ENCODE results near the gene TSPAN10.

TSPAN10 gene

GRCh38 chr17:81665205-81666091 is 28.5 kb downstream of the TSPAN10 start:
- peak in 1 of 2 experiments; percentile 37 for DNase-seq

DNA sequence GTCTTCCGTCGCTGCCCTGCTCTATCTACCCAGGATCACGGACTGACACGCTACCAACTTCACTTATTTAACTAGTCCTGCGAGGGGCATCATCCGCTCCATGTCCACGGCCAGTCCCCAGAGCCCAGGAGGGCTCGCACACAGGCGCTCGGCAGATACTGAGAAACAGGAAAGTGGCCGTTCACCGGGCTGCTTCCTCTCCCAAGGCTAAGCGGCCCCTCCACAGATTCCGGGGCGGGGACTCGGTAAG is 29.0 kb downstream of the TSPAN10 start:
- peak in 1 of 2 experiments; percentile 76 for DNase-seq

GRCh38 chr17:81666342-81667191 is 29.6 kb downstream of the TSPAN10 start, which contains the start of the genes CCDC137 and OXLD1:
CCDC137 (plus strand) TSS chr17:81666737; CDS start chr17:81666767, 30 bp downstream.
OXLD1 (minus strand) TSS chr17:81666605; CDS start chr17:81666577, 28 bp downstream.
- peak; percentile 87 to 98 for DNase-seq

GRCh38 chr17:81667754-81668153 is 30.8 kb downstream of the TSPAN10 start:
- peak in 1 of 2 experiments; percentile 29 for DNase-seq

- no peak for DNase-seq
These were observed 35.5 kb downstream of the TSPAN10 start for GRCh38 chr17:81672504-81672903.

- DNase-seq = no peak
These were observed 36.0 kb downstream of the TSPAN10 start for GRCh38 chr17:81672954-81673353.

DNA sequence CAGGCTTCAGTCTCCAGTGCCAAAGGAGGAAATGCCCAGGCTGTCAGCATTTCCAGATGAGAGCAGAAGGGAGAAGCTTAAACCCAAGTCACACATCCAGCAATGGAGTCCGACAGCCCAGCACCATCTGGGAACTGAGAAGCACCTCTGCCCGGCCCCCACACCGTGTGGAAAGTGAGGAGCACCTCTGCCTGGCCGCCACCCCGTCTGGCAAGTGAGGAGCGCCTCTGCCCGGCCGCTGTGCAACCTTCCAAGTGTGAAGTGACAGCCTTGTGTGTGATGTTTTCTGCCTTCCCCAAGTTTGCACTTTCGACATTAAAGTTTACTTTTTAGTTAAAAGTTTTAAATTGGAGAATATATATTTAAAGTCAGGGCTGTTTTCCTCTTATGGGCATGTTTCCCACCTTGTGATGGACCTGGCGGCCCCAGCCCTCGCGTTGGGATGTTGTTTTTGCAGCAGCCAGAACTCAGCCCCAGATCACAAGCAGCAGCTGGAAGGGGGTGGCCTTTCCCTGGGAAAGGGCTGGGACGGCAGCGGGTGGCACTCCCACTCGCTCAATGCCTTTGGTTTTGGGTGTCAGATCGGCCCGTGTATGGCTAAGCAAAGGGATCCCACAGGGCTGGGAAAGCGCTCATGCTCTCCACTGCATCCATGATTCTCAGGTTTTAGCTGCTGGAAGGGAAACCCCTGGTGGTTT is 36.7 kb downstream of the TSPAN10 start:
- no peak for DNase-seq

DNA sequence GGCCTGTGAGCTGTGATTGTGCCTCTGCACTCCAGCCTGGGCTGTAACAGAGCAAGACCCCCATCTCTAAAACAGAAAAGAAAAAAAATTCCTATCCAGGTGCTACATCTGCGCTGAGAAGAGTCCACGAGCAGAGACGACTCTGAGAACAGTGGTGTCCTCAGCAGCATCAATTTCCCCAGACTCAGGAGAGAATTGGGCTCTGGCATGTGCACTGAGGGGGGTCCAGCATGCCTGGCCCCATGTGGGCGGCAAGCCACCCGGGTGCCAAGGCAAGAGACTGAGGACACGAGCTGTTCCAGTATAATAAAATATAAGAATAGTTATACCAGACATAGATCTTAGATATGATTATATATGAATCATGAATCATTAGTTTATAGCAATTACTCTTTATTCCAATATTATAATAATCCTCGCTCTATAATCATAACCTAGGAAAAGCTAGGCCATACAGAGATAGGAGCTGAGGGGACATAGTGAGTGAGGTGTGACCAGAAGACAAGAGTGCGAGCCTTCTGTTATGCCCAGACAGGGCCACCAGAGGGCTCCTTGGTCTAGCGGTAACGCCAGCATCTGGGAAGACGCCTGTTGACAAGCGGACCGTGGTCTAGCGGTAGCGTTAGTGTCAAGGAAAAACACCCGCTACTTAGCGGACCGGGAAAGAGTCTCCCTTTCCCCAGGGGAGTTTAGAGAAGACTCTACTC is 38.7 kb downstream of the TSPAN10 start:
- DNase-seq = peak; percentile 32 to 35

DNA sequence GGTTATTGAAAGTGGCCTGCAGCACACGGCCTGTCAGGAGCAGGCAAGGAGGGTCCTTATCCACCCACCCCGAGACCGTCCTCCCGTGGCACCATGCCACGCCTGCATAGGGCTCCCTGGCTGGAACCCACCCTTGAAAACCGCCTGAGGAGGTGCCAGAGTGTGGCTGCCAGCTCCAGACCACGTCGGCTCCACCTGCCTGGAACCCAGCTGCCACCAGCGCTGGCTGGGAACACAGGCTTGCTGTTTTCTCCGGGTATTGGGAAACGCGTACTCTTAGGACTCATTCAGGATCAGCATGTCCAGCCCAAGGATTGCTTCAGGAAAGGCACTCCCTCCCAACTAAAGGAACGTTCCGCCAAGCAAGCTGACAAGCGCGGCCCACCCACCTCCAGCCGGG is 39.9 kb downstream of the TSPAN10 start:
- peak in 1 of 2 experiments; percentile 16 for DNase-seq

DNA sequence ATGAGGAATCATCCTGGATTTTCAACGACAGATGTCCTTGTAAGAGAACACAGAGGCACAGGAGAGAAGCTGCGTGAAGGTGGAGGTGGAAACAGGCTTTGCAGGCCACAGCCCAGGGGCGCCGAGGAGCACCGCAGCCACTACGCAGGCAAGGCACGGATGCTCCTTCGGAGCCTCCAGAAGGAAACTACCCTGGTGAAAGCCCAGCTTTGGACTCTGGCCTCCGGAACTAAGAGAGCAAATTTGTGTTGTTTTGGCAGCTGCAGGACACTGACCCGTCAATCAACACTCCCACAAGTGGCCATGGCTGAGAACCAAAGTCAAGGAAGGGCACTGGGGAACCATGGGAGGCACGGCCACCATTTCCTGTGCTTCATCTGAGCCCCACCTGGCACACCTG is 43.2 kb downstream of the TSPAN10 start:
- no peak for DNase-seq

GRCh38 chr17:81681672-81682071 is 44.7 kb downstream of the TSPAN10 start:
- DNase-seq = no peak

- no peak for DNase-seq
These were observed 45.7 kb downstream of the TSPAN10 start for GRCh38 chr17:81682565-81683207.

- no peak for DNase-seq
These were observed 46.2 kb downstream of the TSPAN10 start for GRCh38 chr17:81683208-81683583.

- peak; percentile 97 to 99 for DNase-seq
These were observed 46.8 kb downstream of the TSPAN10 start, which contains the start of the genes ARL16 and HGS for GRCh38 chr17:81683584-81684441. ARL16 (minus strand) TSS chr17:81683797; CDS start chr17:81683753, 44 bp downstream. HGS (plus strand) TSS chr17:81684011; CDS start chr17:81684067, 56 bp downstream.

DNA sequence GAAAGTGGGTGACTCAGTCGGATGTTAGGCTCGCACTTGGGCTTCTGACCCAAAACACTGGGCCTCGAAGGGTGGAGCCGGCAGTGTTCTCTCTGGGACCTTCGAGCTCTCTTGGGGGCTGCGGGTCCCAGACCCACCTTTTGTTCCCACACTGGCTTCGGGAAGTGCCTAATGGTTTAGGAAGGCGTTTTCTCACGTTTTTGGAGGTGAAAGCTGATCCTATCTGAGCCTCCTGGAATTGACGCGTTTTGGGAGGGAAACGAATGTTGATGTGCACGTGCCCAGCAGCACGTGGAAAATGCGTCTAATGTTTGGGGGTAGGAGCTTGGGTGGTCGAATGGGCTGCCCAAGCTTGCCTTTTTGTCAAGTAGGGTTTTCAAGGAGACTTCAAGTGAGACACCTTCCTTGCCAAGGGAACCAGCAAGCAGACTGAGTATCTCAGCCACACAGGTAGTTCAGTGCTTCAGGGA is 47.5 kb downstream of the TSPAN10 start:
- DNase-seq = no peak

GRCh38 chr17:81685108-81685507 is 48.1 kb downstream of the TSPAN10 start:
- DNase-seq = no peak

- DNase-seq = no peak
These were observed 49.6 kb downstream of the TSPAN10 start for GRCh38 chr17:81686614-81687013.

GRCh38 chr17:81687770-81688541 is 51.0 kb downstream of the TSPAN10 start:
- DNase-seq = no peak

DNA sequence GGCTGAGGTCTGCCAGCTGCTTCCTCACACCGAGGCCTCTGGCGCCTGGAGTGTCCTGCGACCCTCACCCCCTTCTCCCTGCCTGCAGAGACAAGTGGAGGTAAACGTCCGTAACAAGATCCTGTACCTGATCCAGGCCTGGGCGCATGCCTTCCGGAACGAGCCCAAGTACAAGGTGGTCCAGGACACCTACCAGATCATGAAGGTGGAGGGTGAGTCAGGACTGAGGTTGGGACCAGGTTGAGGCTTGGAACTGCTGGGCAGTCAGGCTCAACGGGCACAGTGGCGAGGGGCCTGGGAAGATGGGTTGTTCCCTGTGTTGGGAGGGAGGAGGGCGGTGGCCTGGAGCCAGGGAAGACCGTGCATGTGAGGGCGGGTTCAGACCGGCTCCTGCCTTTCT is 51.6 kb downstream of the TSPAN10 start:
- DNase-seq = no peak

DNA sequence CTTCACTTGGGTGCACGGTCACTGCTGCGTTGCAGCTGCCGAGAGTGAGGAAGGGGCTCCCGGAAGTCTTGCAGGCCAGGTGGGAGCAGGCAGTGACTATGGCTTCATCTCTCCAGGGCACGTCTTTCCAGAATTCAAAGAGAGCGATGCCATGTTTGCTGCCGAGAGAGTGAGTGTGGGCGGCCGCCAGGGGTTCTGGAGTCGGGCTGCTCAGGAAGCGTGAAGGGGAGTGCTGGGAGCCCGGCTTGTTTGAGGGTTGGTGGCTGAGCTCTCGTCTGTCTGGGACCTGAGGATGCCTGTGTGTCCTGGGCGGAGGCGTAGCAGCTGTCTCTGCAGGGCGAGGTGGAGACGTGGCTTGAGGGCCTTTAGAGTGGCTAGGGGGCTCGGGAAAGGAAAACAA is 53.1 kb downstream of the TSPAN10 start:
- no peak for DNase-seq
